CD14-positive monocyte (primary cell): ENCODE measurements around the gene CALCA. TPM values are rescaled to one million over a fixed set of nuclear protein-coding genes. Genes with fewer than 3 reads are reported as not detected.

Experiments
- DNase-seq, 3 donors: peaks; one replicate each; pipeline ENCODE4 v3.0.0-alpha.2; 2011 to 2022
- H2AFZ ChIP-seq: 2 replicates; pipeline ENCODE4 v1.6.0; 2012; ENCODE audit warnings: mild to moderate bottlenecking, low read depth, low read length, inconsistent platforms; ENCODE audit not compliant: insufficient read depth, poor library complexity, severe bottlenecking
- H3K27ac ChIP-seq, 2 donors: 1 replicate in 1 of 2; 2 replicates in 1 of 2; pipeline ENCODE4 v1.5.1; 2012 to 2013; ENCODE audit warnings: low read length in 2 of 2, control low read depth in 1 of 2, inconsistent platforms in 1 of 2, low read depth in 1 of 2, mild to moderate bottlenecking in 1 of 2
- H3K27me3 ChIP-seq, 2 donors: one replicate each; pipeline versions ENCODE4 v1.6.0 to v1.6.1; 2011 to 2013; ENCODE audit warnings: low read length in 2 of 2; ENCODE audit not compliant: control insufficient read depth in 2 of 2, insufficient read depth in 2 of 2
- H3K36me3 ChIP-seq, 2 donors: replicated peaks in 1 of 2; 1 replicate in 1 of 2; 2 replicates in 1 of 2; pipeline versions ENCODE4 v1.5.1 to v1.6.1; 2012 to 2013; ENCODE audit warnings: low read length in 2 of 2, control low read depth in 1 of 2, inconsistent platforms in 1 of 2, mild to moderate bottlenecking in 1 of 2; ENCODE audit not compliant: insufficient read depth in 2 of 2, control insufficient read depth in 1 of 2
- H3K4me1 ChIP-seq, 2 donors: 1 replicate in 1 of 2; 2 replicates in 1 of 2; pipeline versions ENCODE4 v1.5.1 to v1.6.1; 2012 to 2013; ENCODE audit warnings: low read length in 2 of 2, control low read depth in 1 of 2, inconsistent platforms in 1 of 2, mild to moderate bottlenecking in 1 of 2, moderate library complexity in 1 of 2; ENCODE audit not compliant: insufficient read depth in 2 of 2, control insufficient read depth in 1 of 2
- H3K4me2 ChIP-seq: replicated peaks from 2 replicates; pipeline ENCODE3; 2012; ENCODE audit warnings: low read length, moderate library complexity, mild to moderate bottlenecking; ENCODE audit not compliant: poor library complexity, severe bottlenecking; ENCODE audit errors: extremely low read depth
- H3K4me3 ChIP-seq, 3 experiments: fragments of 200-600 bp in 1 of 3; sonication (generic) in 1 of 3; replicated peaks in 1 of 3; 1 replicate in 2 of 3; 2 replicates in 1 of 3; pipeline ENCODE4 v1.5.1; 2011 to 2013; ENCODE audit warnings: low read length in 3 of 3, mild to moderate bottlenecking in 3 of 3, control low read depth in 2 of 3, low read depth in 2 of 3, inconsistent platforms in 1 of 3, moderate library complexity in 1 of 3
- H3K79me2 ChIP-seq: 2 replicates; pipeline ENCODE4 v1.6.0; 2012; ENCODE audit warnings: mild to moderate bottlenecking, control low read depth, inconsistent platforms, low read length, moderate library complexity; ENCODE audit not compliant: insufficient read depth
- H3K9ac ChIP-seq: 2 replicates; pipeline ENCODE4 v1.6.0; 2017; ENCODE audit warnings: low read length, mild to moderate bottlenecking; ENCODE audit not compliant: insufficient read depth, poor library complexity, severe bottlenecking
- H3K9me3 ChIP-seq, 2 donors: replicated peaks in 1 of 2; 1 replicate in 1 of 2; 2 replicates in 1 of 2; pipeline versions ENCODE4 v1.5.1 to v1.6.1; 2012 to 2013; ENCODE audit warnings: low read length in 2 of 2, control low read depth in 1 of 2; ENCODE audit not compliant: control insufficient read depth in 1 of 2, insufficient read depth in 1 of 2
- H4K20me1 ChIP-seq: 2 replicates; pipeline ENCODE4 v1.6.0; 2012; ENCODE audit warnings: mild to moderate bottlenecking, low read length, control low read depth, moderate library complexity; ENCODE audit not compliant: insufficient read depth
- H3K27ac Mint-ChIP-seq, 7 donors: one replicate each; pipeline ENCODE4 v1.8.0; 2020; ENCODE audit warnings: mild to moderate bottlenecking in 7 of 7, mixed read lengths in 7 of 7, moderate library complexity in 6 of 7, inconsistent platforms in 2 of 7
- H3K27me3 Mint-ChIP-seq, 3 donors: one replicate each; pipeline ENCODE4 v1.8.0; 2021 to 2022; ENCODE audit warnings: low read depth in 3 of 3, mild to moderate bottlenecking in 3 of 3, mixed read lengths in 3 of 3, moderate library complexity in 3 of 3, inconsistent platforms in 1 of 3
- H3K36me3 Mint-ChIP-seq, 2 donors: one replicate each; pipeline ENCODE4 v1.8.0; 2020; ENCODE audit warnings: mixed read lengths in 2 of 2, inconsistent platforms in 1 of 2, mild to moderate bottlenecking in 1 of 2
- H3K4me1 Mint-ChIP-seq: one replicate; pipeline ENCODE4 v1.8.0; 2020; ENCODE audit warnings: mild to moderate bottlenecking, mixed read lengths
- H3K4me3 Mint-ChIP-seq, 2 donors: one replicate each; pipeline ENCODE4 v1.8.0; 2020; ENCODE audit warnings: mild to moderate bottlenecking in 2 of 2, mixed read lengths in 2 of 2, moderate library complexity in 1 of 2
- H3K9me3 Mint-ChIP-seq, 7 donors: one replicate each; pipeline ENCODE4 v1.8.0; 2020 to 2022; ENCODE audit warnings: mixed read lengths in 7 of 7, mild to moderate bottlenecking in 6 of 7, moderate library complexity in 6 of 7, inconsistent platforms in 2 of 7
- CTCF ChIP-seq: fragments of 200-600 bp; IDR thresholded peaks from one replicate; pipeline ENCODE4 v1.8.0; 2022; ENCODE audit warnings: antibody characterized with exemption, mild to moderate bottlenecking
- WGBS: methylation state at CpG from one replicate; pipeline ENCODE4 v1.1.5; 2013; ENCODE audit warnings: missing lambda C conversion rate; ENCODE audit not compliant: insufficient coverage; 5-methylcytosine and 5-hydroxymethylcytosine counted together
- intact Hi-C, 2 donors: fragments of 100-400 bp; cut with micrococcal nuclease; formaldehyde crosslinking; loops; one replicate each; pipeline versions ENCODE4 v1.15.0 to v1.15.1; 2023
- polyA plus RNA-seq, 3 donors: library from polyadenylated mRNA; depleted of rRNA in 1 of 3; unstranded in 2 of 3; stranded (reverse) in 1 of 3; fragments of 300-500 nt in 2 of 3; fragments of >200 nt in 1 of 3; fragmentation: Illumina TruSeq in 2 of 3; gene quantifications; 1 replicate in 2 of 3; 2 replicates in 1 of 3; pipeline ENCODE4 v1.2.3, GENCODE V29; 2012 to 2021

The CALCA gene
- polyA plus RNA-seq, 3 donors: not detected

- Histone ChIP-seq H3K9me3 (peaks cover 0 to 11% of the 10 kb centered on the region in 2 donors), H3K4me2 (no peak overlapping the region), H3K9ac (no peak overlapping the region), H3K27ac (no peak overlapping the region), H3K79me2 (no peaks in the 10 kb centered on the region), H4K20me1 (no peaks in the 10 kb centered on the region), H3K27me3 (peaks cover 18 to 35% of the 10 kb centered on the region in 2 donors), H3K4me1 (no peaks in the 10 kb centered on the region), H3K4me3 (no peak overlapping the region), H3K36me3 (no peaks in the 10 kb centered on the region), H2AFZ (no peak overlapping the region)
- intact Hi-C loops: no loop called here
- H3K36me3 Mint-ChIP-seq: no peaks in the 10 kb centered on the region
- peaks cover 0 to 7% (median 0%) of the 10 kb centered on the region in 7 donors for H3K9me3 Mint-ChIP-seq
- H3K27me3 Mint-ChIP-seq: peaks cover 34 to 52% (median 36%) of the 10 kb centered on the region in 3 donors
- TF ChIP-seq CTCF: no peak
- H3K4me1 Mint-ChIP-seq: peaks cover 4% of the 10 kb centered on the region
- no peak overlapping the region for H3K4me3 Mint-ChIP-seq
- 82% methylated on average over 3 of the region's 5 CpGs for WGBS
- no peak overlapping the region for H3K27ac Mint-ChIP-seq
- DNase-seq: no peak
Measured at GRCh38 chr11:14967581-14968243, 4.4 kb downstream of the CALCA start.

- Mint-ChIP-seq H3K36me3 (no peaks in the 10 kb centered on the region), H3K9me3 (peaks cover 0 to 2% (median 0%) of the 10 kb centered on the region in 7 donors), H3K27ac (no peak overlapping the region), H3K4me3 (no peak overlapping the region), H3K4me1 (no peaks in the 10 kb centered on the region), H3K27me3 (peaks cover 2 to 8% (median 4%) of the 10 kb centered on the region in 3 donors)
- H4K20me1 ChIP-seq: no peaks in the 10 kb centered on the region
- H2AFZ ChIP-seq: no peak overlapping the region
- no peak overlapping the region for H3K4me2 ChIP-seq
- H3K4me1 ChIP-seq: no peaks in the 10 kb centered on the region
- H3K27me3 ChIP-seq: peaks cover 2 to 4% of the 10 kb centered on the region in 2 donors
- no CpG with 5 or more reads among the region's 2 CpGs for WGBS
- no peaks in the 10 kb centered on the region for H3K36me3 ChIP-seq
- H3K27ac ChIP-seq: no peak overlapping the region
- no peak for TF ChIP-seq CTCF
- H3K4me3 ChIP-seq: no peak overlapping the region
- H3K9ac ChIP-seq: no peak overlapping the region
- no peaks in the 10 kb centered on the region for H3K79me2 ChIP-seq
- intact Hi-C loops: no loop called here
- no peaks in the 10 kb centered on the region for H3K9me3 ChIP-seq
- DNase-seq: no peak
Measured at GRCh38 chr11:14956111-14956510, 16.0 kb downstream of the CALCA start.
